ELF-1 (cell line): ENCODE data around the gene GALK1.

Experiments
- DNase-seq: peaks from one replicate; pipeline ENCODE4 v3.0.0-alpha.2; 2016; ENCODE audit warnings: low read depth, low spot score

GALK1 gene

DNA sequence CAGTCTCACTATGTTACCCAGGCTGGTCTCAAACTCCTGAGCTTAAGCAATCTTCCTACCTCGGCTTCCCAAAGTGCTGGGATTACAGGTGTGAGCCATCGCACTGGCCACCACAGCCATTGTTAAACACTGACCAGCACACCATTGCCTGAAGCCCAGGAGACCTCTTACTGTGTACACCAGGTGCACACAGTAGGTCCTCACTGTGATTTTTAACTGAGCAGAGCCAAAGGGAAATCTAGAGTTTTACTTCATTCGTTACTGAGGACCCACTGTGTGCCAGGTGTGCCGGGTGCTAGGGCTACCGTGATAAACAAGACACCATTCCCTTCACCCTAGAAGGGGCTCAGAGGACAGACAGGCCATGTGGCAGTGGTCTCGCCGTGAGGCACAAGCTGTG is 39.5 kb downstream of the GALK1 start:
- no peak for DNase-seq

DNA sequence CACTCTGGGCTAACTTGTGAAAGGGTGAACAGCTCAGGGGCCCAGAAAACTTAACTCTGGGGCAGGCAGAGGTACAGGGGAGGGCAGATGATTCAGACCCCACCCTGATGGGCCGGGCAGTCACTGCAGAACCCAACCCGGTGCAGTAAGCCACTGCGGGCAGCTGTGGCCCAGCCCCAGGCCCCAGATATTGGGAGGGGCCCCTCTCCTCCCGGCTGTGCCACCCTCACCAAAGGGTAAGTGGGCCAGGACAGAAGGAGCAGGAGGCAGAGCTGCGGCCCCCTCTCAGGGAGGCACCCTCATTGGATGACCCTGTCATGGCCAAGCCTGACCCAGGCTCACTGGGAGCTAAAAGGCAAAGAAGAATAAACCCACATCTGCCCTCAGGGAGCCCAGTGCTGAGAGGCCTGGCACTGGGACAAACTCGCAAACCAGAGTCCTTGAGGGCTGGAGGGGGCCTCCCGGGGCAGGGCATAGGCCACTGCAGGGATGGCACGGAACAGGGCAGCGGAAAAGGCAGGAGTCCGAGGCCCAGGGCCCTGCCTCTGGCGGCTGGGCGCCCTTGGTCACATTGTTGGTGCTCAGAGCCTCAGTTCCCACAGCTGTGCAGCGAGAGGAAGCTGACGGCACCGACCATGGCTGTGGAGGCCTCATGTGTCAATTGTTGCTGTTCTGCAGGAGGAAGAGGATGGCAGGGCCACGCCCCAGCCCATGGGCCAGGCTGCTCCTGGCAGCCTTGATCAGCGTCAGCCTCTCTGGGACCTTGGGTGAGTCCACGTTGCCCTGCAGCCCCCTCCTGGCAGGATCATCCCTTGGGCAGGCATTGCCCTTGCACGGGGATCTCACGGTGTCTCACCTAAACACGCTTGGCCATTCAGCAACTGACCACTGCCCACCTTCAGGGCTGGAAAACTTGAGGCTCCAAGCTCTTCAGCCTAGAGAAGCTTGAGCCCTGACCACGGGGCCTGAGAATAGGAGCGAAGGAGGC is 40.7 kb downstream of the GALK1 start:
- DNase-seq = no peak

DNA sequence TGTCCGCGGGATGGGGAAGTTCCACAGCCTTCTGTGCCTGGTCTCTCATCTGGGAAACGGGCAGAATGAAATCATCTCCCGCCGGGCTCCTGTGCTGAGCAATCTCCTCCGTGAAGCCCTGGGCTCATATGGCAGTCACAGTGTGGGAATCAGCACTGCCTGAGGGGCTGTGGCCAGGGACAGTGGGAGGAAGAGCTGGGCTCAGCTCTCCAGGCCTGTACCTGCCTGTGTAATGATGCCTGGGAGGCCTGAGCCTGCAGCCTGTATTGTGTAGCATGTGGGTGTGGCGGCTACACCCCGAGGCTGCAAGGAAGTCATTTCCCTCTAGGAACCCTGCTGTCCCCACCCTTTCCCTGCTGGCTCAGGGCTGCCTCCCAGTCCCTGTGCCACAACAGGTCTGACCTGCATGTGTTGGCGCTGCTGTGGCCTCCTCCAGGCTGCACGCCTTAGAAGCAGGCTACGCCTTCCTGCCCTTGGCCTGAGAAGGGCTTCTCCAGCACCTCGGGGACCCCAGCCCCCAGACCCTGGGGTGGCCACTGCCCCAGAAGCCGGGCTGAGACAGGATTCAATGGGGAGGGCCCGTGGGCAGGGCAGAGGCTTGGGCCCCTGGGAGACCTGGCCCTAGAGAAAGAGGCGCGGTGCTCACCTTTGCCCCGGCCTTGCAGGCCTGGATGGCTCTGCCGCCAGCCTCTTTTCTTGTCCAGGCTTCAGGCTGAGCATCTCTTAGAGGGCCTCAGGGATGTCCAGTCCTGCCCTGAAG is 41.6 kb downstream of the GALK1 start:
- DNase-seq = peak; percentile 85

DNA sequence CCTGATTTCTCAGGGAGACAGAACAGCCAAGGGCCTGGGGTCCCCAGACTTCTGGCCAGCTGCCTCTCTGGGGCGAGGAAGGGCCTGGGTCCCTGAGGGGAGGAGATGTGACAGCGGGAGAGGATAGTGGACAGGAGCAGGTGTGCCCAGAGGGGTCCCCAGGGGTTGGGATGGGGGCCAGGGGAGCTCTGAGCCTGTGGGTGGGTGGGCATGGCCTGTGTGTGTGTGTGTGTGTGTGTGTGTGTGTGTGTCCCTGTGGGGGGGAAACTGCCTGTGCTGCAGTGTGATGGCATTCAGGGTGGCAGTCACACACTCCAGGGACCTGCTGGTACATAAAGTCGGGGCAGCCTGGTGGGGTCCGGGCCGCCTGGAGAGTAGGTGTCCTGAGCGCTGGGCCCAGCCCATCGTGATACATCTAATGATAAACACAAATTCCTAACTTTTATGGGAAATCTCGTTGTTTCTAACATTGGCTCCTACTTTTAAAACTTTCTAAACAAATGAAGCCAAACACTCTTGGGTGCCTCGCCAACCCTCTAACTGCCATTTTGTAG is 42.4 kb downstream of the GALK1 start:
- no peak for DNase-seq

DNA sequence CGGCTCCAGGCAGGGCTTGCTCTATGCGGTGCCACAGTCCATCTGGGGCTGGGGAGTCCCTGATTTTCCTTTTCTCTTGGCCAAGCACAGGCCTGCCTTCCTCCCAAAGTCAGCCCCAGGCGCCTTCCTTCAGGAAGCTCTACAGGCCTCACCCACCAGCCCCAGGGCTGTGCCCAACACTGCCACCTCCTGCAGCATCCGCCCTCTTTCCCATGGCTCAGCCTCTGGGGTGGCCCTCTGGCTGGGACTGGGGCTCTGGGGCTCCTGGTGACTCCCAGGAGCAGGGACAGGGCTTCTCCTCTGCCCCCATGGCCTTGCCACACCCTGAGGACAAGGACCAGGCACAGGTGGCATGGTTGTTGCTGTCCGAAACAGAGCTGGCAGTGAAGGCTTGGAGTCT is 42.9 kb downstream of the GALK1 start:
- DNase-seq = peak; percentile 14

DNA sequence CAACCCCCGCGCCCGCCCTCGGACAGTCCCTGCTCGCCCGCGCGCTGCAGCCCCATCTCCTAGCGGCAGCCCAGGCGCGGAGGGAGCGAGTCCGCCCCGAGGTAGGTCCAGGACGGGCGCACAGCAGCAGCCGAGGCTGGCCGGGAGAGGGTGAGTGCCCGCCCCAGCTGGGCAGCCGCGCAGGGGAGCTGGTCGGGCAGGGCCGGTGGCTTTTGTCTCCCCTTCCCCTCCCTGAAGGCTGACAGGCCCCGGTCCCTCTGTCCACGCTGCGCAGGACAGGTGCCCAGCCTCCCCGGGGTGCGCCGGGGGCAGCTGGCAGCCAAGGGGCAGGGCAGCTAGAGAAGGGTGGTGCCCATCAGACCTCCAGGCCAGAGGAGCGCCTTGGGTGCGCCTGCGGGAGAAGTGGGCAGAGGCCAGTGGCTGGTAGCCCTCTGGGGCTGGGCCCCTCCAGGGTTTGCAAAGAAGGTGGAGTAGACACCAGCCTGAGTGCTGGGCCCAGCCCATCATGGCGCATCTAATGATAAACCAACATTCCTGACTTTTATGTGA is 43.5 kb downstream of the GALK1 start:
- no peak for DNase-seq

DNA sequence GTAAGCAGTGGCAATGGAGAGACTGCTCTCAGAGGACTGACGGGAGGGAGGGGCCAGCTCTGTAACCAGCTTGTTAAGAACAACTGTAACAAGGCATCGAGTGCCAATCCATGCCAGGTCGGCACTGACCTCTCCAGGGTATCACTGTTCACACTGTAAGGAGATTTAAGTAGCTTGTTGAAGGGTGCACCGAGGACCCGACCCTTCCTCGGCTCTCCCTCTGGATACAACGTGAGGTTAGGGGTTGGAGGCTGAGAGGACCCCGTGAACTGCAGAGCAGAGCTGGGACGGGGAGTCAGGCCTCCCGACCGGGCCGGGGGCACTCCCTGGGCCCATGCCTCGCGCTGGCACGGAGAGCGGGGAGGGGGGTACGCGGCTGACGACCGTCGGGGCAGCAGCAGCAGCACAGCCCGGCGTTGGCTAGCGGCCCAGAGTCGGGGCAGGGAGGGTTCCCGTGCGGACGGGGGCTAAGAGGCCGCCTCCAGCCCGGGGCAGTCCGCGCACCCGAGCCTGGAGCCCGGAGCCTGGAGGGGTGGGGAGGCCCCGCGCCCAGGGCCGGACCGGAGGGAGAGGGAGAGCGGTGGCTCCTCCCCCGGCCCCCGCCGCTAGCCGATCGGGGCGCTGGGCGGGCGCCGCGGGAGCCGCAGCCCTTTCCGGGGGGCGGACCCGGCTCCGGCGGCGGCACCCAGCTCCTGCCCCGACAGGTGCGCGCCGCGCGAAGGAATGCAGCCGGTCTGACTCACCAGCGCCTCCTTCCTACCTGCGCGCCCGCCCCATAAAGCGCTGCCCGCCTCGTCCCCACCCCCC is 44.1 kb downstream of the GALK1 start, which contains the start of gene ITGB4:
ITGB4 (plus strand) TSS at position 804 of the 807 bp plus-strand sequence. CDS start 3,245 bp downstream, outside the sequence.
- peak; percentile 44 for DNase-seq

DNA sequence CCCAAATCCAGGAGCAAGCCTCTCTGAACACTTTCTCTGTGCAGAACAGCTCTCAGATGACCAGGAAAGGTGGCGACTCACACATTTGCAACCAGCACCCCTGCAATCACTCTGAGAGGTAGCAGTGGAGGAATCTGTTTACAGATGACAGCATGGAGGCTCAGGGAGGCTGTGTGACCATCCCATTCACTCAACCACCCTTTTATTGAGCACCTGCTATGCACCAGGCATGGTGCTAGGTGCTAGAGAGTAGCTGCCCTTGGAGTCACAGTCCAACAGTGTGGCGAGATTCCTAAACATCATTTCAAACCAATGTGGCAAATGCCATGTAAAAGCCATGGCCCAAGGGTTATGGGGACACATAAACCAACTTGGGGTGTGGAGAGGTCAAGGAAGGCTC is 45.3 kb downstream of the GALK1 start:
- DNase-seq = no peak

DNA sequence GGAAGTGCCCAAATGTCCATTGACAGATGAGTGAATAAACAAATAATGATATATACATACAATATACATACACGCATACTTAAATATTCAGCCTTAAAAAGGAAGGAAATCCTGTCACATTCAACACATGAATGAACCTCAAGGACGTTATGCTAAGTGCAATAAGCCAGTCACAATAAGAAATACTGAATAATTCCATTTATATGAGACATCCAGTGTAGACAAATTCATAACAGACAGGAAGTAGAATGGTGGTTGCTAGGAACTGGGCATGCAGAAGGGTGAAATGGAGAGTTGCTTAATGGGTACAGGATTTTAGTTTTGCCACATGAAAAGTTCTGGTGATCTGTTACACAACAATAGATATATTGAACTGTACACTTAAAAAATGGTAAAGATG is 52.5 kb downstream of the GALK1 start:
- no peak for DNase-seq
